ENCODE results near the gene ARMC7. TPM values are rescaled to one million over a fixed set of nuclear protein-coding genes. Genes with fewer than 3 reads are reported as not detected.

The ARMC7 gene
- polyA plus RNA-seq, 1 experiment: 6.9 TPM

DNA sequence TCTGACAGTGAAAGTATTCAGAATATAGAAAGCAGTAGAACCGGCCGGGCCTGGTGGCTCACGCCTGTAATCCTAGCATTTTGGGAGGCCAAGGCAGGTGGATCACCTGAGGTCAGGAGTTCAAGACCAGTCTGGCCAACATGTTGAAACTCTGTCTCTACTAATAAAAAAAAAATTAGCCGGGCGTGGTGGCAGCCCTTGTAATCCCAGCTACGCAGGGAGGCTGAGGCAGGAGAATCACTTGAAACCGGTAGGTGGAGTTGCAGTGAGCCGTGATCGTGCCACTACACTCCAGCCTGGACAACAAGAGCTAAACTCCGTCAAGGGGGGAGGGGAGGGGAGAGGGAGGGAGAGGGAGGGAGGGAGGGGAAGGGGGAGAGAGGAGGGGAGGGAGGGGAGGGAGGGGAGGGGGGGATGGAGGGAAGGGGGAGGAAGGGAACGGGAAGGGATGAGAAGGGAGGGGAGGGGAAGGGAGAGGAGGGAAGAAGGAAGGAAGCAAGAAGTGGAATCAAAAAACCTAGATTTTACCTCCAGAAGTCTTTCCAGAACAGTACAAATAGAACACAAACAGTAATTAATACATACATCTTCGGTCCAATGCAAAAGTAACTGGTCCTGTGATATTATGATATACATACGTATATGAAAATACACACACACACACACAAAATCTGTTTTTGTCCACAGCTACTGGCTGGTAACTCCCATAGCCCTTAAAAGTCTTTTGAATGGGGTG is 32.6 kb downstream of the ARMC7 start:
- TF ChIP-seq, protein P1, sequence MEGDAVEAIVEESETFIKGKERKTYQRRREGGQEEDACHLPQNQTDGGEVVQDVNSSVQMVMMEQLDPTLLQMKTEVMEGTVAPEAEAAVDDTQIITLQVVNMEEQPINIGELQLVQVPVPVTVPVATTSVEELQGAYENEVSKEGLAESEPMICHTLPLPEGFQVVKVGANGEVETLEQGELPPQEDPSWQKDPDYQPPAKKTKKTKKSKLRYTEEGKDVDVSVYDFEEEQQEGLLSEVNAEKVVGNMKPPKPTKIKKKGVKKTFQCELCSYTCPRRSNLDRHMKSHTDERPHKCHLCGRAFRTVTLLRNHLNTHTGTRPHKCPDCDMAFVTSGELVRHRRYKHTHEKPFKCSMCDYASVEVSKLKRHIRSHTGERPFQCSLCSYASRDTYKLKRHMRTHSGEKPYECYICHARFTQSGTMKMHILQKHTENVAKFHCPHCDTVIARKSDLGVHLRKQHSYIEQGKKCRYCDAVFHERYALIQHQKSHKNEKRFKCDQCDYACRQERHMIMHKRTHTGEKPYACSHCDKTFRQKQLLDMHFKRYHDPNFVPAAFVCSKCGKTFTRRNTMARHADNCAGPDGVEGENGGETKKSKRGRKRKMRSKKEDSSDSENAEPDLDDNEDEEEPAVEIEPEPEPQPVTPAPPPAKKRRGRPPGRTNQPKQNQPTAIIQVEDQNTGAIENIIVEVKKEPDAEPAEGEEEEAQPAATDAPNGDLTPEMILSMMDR (IDR thresholded peaks at IDR 0.05; ENCODE audit: insufficient read depth, low read depth, low read length): no peak
- ChIA-PET CTCF (interaction anchor here (1.1 to 1.2 kb wide), 2 partner anchors 28 to 31 kb away, joined by 3 read pairs; no protein-coding TSS in a partner anchor), POLR2A (no interaction called here)
- DNase-seq (ENCODE audit: low read depth): no peak
- Histone ChIP-seq H3K27me3 (ENCODE audit: control insufficient read depth, insufficient read depth, low read length) (no peaks in the 10 kb centered on the region), H3K36me3 (ENCODE audit: control insufficient read depth, insufficient read depth, low read length) (peaks cover 5% of the 10 kb centered on the region), H3K4me3 (ENCODE audit: low read depth, low read length) (no peak overlapping the region)

DNA sequence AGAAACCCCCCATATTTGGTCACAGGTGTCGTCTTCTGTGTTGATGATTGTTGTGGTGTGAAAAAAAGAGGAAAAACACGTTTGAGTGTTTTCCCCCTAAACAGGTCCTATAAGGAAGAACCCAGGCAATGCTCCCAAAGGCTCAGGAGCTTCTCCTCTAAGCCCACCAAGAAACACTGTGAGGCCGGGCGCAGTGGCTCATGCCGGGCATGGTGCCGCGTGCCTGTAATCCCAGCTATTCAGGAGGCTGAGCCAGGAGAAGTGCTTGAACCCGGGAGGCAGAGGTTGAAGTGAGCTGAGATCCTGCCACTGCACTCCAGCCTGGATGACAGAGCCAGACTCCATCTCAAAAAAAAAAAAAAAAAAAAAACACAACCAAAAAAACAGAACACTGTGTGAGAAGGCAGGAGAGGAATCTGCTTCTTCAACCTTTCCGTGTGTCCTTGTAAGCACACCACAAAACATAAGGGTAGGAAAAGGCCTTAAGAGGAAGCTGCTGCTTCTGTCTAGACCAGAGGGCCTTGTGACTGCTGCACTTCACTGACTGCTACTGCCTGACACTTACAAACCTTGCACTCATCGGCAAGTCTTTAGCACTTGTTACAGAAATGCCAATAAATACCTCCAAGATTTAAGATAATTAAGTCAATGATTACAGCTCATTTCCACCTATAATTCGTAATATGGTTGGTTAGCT is 35.2 kb downstream of the ARMC7 start:
- no peak for DNase-seq (ENCODE audit: low read depth)
- CTCF ChIA-PET: interaction anchor here (0.6 to 2.4 kb wide), 7 partner anchors 8 to 184 kb away, joined by 3 to 10 read pairs (median 4); partner anchors contain the start of gene NT5C
- no peaks in the 10 kb centered on the region for H3K27me3 ChIP-seq (ENCODE audit: control insufficient read depth, insufficient read depth, low read length)
- TF ChIP-seq, protein P1 (IDR thresholded peaks at IDR 0.05; ENCODE audit: insufficient read depth, low read depth, low read length): no peak
- H3K4me3 ChIP-seq (ENCODE audit: low read depth, low read length): no peak overlapping the region
- POLR2A ChIA-PET: interaction anchor here (0.7 kb wide), 1 partner anchor 55 kb away, joined by 3 read pairs; no protein-coding TSS in a partner anchor
- peaks cover 7% of the 10 kb centered on the region for H3K36me3 ChIP-seq (ENCODE audit: control insufficient read depth, insufficient read depth, low read length)

DNA sequence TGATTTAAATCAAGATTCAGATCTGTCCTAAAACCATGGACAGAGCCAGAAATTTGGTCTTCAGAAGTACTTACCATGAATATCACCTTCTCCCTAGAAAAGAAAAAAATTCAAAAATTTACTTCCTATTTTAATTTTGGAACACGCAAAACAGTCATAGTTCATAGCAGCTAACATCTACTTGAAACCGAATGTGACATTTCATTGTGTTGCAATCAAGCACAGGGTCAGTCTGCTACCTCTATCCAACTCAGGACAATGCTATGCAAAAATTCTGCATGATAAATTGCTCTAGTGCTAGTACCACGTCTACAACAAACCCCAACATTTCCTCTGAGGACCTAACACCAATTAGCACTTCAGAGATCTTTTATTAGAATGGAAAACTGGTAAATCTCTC is 36.8 kb downstream of the ARMC7 start:
- no peak for DNase-seq (ENCODE audit: low read depth)
- ChIA-PET POLR2A (no interaction called here), CTCF (interaction anchor here (1.5 to 2.4 kb wide), 2 partner anchors 9 to 33 kb away, joined by 4 to 10 read pairs; no protein-coding TSS in a partner anchor)
- no peaks in the 10 kb centered on the region for H3K27me3 ChIP-seq (ENCODE audit: control insufficient read depth, insufficient read depth, low read length)
- H3K4me3 ChIP-seq (ENCODE audit: low read depth, low read length): no peak overlapping the region
- peaks cover 7% of the 10 kb centered on the region for H3K36me3 ChIP-seq (ENCODE audit: control insufficient read depth, insufficient read depth, low read length)
- TF ChIP-seq, protein P1 (IDR thresholded peaks at IDR 0.05; ENCODE audit: insufficient read depth, low read depth, low read length): no peak

DNA sequence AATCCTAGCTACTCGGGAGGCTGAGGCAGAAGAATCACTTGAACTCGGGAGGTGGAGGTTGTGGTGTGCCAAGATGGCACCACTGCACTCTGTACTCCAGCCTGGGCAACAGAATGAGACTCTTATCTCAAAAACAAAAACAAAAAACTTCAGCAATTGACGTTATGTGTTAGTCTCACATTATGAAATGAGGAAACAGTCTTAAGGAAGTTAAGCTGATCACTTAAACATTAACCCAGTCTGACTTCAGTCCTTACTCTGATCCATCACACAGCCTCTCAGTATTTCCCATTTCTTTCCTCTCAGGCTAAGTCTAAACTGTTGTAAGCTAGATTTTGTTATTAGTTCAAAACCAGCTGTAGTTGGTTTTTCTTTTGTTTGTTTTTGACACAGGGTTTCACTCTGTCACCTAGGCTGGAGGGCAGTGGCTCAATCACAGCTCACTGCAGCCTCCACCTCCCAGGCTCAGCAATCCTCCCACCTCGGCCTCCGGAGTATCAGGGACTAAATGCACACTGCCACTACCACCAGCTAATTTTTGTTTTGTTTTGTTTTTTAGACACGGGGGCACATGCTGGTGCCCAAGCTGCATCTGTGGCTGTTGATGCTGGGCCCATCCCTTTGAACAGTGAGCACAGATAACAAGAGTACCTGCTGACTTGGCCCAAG is 38.2 kb downstream of the ARMC7 start:
- Histone ChIP-seq H3K4me3 (ENCODE audit: low read depth, low read length) (no peak overlapping the region), H3K36me3 (ENCODE audit: control insufficient read depth, insufficient read depth, low read length) (peaks cover 5% of the 10 kb centered on the region), H3K27me3 (ENCODE audit: control insufficient read depth, insufficient read depth, low read length) (no peaks in the 10 kb centered on the region)
- CTCF ChIA-PET: interaction anchor here (1.0 to 1.7 kb wide), 3 partner anchors 11 to 34 kb away, joined by 3 to 6 read pairs (median 4); no protein-coding TSS in a partner anchor
- no peak for DNase-seq (ENCODE audit: low read depth)
- TF ChIP-seq, protein P1 (IDR thresholded peaks at IDR 0.05; ENCODE audit: insufficient read depth, low read depth, low read length): no peak
- POLR2A ChIA-PET: no interaction called here
